Non-pigmented ciliary epithelial cell (primary cell): Measurements from ENCODE around the gene SGK2.

Experiments
- DNase-seq: peaks from one replicate; pipeline ENCODE4 v3.0.0-alpha.2; 2010; ENCODE audit warnings: low read depth

The SGK2 gene

DNA sequence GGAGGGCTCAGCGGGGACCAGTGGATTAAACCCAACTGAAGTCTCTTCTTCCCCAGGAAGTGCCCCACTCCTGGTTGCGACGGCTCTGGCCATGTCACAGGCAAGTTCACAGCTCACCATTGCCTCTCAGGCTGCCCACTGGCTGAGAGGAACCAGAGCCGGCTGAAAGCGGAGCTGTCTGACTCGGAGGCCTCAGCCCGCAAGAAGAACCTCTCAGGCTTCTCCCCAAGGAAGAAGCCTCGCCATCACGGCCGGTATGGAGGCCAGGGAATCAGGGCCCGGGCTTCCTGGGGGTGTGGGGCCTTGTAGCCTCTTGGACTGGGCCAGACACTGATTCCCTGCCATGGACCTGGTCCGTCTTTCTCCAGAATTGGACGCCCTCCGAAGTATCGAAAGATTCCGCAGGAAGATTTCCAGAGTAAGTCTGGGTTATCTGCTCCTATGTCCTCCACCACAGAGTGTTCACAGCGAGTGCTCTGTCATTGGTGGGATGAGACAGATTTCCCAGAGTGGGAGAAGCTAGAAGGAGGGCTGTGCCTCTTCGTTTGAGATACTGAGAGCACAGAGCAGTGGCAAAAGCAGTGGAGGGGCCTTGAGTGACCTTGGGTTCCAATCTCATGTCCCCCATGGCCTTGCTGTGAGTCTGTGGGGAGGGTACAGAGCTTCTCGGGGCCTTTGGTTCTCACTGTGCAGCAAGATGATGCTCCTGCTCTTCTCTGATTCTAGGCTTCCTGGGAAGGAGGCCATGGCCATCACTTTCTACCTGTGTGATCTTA lies 22.6 kb upstream of the SGK2 start:
- DNase-seq, result no peak

GRCh38 chr20:43536817-43537440 lies 21.9 kb upstream of the SGK2 start:
- DNase-seq, result peak; percentile 20

DNA sequence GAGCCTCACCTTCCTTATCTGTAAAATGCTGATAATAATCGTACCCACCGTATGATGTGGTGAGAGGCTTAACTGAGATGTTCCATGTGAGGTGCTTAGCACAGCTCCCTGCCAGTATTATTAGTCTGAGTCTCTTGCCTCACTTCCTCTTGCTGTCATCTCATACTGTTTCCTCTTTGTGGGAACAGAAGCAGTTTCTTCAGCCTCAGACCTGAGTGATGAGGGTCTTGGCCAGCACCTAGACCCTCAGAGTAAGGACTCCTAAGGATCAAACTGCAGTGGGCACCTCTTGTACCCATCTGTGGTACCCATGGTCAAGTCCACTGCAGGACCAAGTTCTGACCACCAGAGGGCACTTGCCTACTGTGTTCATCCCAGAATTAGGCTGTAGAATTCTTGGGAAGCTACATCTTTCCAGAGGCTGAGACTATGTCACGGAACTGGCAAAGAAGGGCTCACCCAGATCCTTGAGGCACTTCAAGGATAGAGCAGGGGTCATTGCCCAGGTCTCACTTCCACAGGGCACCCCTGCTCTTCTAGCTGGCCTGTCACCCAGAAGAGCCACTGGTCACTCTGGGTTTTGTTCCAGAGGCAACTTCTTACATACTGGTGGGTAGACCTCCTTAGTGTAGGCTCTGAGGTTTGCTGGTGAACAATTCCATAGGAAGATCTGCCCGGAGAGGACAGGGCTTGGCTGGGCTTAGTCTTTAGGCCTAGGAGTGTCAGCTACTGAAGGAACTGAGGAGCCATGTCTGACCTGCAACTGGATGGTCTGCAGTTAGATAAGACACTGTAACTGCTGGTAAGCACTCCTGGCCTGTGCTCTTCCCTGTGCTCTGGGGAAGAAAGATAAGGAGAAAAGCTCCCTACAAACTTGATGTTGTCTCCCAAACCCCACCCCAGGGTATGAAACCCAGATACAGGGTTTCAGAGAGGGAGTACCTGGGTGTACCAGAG lies 20.6 kb upstream of the SGK2 start:
- peak; percentile 10 for DNase-seq

DNA sequence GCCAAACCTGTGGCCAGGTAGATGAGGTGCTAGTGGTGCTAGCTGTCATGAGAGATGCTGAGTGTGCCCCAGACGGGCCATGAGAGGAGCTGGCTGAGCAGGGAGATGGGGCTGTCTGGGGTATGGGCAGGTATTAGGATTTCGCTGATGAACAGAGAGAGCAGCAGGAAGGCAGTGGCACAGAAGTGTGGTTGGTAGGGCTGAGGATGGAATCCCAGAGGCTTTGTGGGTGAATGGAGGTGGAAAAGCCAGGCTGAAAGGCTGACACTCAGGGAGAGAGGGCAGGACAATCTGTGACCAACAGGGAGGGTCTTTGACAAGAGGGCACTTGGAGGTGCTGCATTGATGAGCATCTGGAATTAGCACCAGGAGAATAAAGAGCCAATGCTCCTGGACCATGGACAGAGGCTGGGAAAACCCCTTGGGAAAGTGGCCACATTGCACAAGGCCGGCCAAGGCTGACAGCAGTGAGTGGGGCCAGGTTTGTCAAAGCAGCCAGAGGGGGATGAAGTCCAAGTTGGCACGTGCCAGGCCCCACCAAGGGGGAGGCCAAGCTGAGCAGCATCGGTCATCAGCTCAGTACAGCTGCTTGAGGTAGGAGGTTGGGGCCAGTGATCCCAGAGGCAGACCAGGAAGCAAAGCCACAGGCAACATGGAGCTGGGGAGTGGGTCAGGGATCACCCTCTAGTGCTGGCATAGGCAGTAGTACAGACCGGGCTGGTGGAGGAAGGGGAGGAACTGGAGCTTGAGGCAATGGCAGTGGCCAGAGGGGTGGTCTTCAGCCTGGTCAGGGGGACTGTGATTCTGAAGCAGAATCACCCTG lies 19.7 kb upstream of the SGK2 start:
- DNase-seq, result no peak

- DNase-seq, result no peak
Measured at GRCh38 chr20:43539975-43540672, 18.7 kb upstream of the SGK2 start.

DNA sequence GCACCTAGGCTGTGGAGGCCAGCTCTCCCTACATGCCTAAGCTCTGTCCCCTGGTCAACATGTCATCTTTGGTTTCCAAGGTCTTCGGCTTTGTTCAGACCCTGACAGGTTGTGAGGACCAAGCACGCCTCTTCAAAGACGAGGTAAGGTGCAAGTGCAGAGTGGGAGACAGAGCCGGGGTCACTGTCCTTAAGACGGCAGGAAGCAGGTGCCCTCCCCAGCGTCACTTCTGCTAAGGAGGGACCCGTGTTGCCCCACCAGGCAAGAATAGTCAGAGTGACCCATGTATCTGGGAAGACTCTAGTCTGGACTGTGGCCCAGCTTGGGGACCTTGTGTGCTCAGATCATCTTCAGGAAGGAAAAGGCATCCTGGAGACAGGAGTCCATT lies 18.2 kb upstream of the SGK2 start:
- DNase-seq, result no peak

GRCh38 chr20:43541214-43541613 lies 17.6 kb upstream of the SGK2 start:
- DNase-seq, result peak; percentile 22

GRCh38 chr20:43542161-43542560 lies 16.7 kb upstream of the SGK2 start:
- no peak for DNase-seq

DNA sequence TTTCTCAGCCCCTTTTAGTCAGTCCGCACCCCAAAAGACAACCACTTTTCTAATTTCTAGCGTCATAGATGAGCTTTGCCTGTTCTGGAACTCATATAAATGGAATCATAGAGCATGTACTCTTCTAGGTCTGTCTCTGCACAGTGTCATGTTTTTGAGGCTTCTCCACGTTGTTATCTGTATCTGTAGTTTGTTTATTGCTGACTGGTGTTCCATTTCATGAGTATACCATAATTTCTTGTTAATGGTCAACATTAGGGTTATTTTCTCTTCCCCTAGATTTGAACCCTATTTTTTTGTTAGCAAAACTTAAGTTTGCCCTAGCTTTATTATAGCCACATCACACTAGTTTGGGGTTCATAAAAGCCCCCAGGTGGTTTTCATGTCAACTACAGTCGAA lies 16.2 kb upstream of the SGK2 start:
- DNase-seq, result no peak

GRCh38 chr20:43543138-43543537 lies 15.7 kb upstream of the SGK2 start:
- no peak for DNase-seq

DNA sequence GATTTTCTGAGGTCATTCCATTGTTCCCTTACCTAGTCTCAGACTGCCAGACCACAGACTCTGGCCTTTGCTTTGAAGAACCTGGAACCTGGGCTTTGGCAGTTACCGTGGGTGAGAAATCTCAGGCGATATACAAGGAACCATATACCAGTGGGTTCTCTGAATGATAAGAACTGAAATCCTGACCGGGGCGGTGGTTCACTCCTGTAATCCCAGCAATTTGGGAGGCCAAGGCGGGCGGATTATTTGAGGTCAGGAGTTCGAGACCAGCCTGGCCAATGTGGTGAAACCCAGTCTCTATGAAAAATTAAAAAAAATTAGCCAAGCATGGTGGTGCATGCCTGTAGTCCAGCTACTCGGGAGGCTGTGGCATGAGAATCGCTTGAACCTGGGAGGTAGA lies 14.3 kb upstream of the SGK2 start:
- DNase-seq, result no peak

DNA sequence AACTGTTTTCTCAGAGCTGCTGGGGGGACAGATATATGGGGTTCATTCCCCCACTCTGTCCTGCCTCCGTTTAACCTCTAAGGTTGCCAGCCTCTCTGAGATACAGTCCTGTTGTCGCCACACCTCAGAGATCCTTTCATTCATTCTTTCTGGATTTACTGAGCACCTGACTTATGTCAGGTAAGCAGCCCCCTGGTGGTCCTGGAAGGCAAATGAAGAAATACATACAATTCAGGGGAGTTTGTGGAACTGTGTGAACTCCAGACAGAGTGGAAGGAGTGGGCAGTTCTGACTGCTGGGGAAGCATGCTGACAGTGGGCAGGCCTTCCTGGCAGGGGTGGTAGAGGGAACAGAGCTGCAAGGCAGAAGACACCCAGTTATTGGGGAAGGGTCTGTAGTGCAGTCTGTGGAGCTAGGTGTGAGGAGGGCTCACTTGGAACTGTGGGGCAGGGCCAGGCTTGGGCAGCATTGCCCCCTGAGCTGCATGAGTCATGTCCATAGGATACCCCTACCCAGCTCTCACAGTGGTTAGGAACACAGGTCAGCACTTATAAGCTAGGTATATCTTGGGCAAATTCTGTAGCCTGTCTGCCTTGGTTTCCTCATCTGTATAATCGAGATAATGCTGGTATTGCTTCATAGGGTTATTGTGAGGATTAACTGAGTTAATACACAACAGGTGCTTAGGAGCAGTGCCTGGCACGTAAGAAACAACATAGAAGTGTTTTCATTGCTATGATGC lies 12.8 kb upstream of the SGK2 start:
- no peak for DNase-seq

- DNase-seq, result no peak
Measured at GRCh38 chr20:43548273-43548880, 10.4 kb upstream of the SGK2 start.

DNA sequence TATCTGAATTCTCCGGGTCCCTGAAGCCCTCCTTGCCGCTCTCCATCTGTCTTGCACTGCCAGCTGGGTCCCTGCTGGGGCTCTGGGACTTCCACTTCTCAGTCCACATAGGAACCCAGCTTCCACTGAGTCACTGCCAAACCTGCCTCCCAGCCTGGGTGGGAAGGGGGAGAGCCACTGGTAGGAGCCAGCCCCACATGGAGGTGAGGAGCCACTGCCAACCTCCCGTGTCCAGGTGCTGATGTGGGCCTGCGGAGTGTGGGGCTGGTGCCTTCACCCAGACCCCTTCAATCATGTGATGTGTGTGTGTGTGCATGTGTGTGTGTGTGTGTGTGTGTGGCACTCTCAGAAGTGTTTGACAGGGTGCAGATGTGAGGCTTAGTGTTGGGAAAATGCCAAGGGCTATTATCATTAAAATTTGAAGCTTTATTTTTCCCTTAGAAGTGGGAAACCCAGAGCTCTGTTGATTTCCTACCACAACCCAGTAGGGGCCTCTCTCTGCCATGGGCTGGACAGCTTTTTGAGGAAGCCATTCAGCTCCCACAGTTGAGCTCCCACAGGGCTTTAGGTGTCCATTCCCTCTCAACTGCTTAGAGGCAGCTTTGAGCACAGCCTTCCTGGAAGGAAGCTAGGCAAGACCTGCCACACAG lies 9.3 kb upstream of the SGK2 start:
- DNase-seq, result no peak

DNA sequence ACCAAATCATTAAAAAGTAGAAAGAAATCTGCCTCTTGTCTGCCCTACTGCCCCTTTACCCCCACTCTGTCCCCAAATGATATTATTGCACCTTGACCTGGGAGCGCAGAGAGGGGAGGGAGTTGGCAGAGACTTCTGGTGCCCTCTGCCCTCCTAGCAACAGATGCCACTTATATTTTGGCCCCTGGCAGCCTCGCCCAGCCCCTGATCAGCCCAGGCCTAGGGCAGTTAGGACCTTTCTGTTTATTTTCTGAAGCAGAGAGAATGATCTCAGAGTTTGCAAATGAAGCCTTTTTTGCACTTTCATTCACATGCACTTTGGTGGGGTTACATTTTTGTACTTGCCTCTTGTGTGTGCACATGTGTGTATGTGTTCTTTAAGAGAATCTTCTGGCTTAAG lies 8.4 kb upstream of the SGK2 start:
- no peak for DNase-seq

- DNase-seq, result no peak
Measured at GRCh38 chr20:43554369-43554768, 4.5 kb upstream of the SGK2 start.

- DNase-seq, result no peak
Measured at GRCh38 chr20:43559147-43559987, 540 bp downstream of the SGK2 start.

GRCh38 chr20:43560974-43561373 lies 2.1 kb downstream of the SGK2 start:
- no peak for DNase-seq

DNA sequence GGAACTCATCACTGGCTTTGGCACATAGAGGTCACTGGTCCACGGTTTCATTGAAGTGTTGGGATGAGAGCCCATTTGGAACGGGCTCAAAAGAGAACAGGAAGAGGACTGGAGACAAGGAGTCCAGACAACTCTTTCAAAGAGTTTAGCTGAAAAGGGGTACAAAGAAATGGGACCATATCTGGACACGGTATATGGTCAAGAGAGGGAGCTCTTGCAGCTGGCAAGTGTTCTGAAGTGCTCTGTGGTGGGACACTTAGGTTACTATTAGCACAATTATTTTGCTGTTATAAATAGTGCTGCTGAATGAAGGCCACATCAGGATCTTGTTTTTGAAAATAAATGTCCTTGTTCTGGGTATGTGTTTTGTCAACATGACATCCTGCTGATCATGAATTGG lies 4.6 kb downstream of the SGK2 start:
- DNase-seq, result no peak
